OCI-LY7 (cell line): Measurements from ENCODE around the gene TMEM269. TPM values are rescaled to one million over a fixed set of nuclear protein-coding genes. Genes with fewer than 3 reads are reported as not detected.
"Not testable (repeated sequence)": the region's sequence is repeated elsewhere in the genome, so short reads cannot be mapped to it uniquely, and the experiment has no call there.

Source experiments
- BruUV-seq: library from RNA; stranded (reverse); fragments of 400-500 nt; replicated peaks from 2 replicates; lab custom pipeline; 2021; lab: Mats Ljungman, UMichigan
- CTCF ChIA-PET: fragments of 300-600 bp; sonication (Branson Sonifier 250); formaldehyde crosslinking; loops from one replicate; lab custom pipeline; 2022; ENCODE audit warnings: antibody characterized with exemption; ENCODE audit not compliant: unreplicated experiment; lab: Charles Lee
- POLR2A ChIA-PET: fragments of 300-600 bp; sonication (Branson Sonifier 250); formaldehyde crosslinking; loops from one replicate; lab custom pipeline; 2022; ENCODE audit warnings: antibody characterized with exemption; lab: Charles Lee
- DNase-seq: peaks from one replicate; pipeline ENCODE4 v3.0.0-alpha.2; 2015; ENCODE audit warnings: low spot score
- H2AFZ ChIP-seq: fragments of 200-600 bp; sonication (generic), shearing (Covaris generic); 2 replicates; pipeline ENCODE4 v1.6.1; 2014; ENCODE audit warnings: mild to moderate bottlenecking, antibody characterized with exemption, low read length, moderate library complexity
- H3K27ac ChIP-seq: fragments of 200-600 bp; sonication (generic); 2 replicates; pipeline ENCODE4 v1.5.1; 2014; ENCODE audit warnings: mixed run types, low read depth, mild to moderate bottlenecking, moderate library complexity, low read length, inconsistent platforms; ENCODE audit not compliant: poor library complexity, severe bottlenecking
- H3K36me3 ChIP-seq: fragments of 200-600 bp; sonication (generic); 2 replicates; pipeline ENCODE4 v1.6.1; 2014; ENCODE audit warnings: mild to moderate bottlenecking, antibody characterized with exemption, low read length, moderate library complexity, mixed read lengths; ENCODE audit not compliant: insufficient read depth
- H3K4me1 ChIP-seq: fragments of 200-600 bp; sonication (generic); 2 replicates; pipeline ENCODE4 v1.5.1; 2014; ENCODE audit warnings: mild to moderate bottlenecking, low read length; ENCODE audit not compliant: insufficient read depth, poor library complexity, severe bottlenecking
- H3K4me2 ChIP-seq: fragments of 200-600 bp; sonication (generic); 2 replicates; pipeline ENCODE4 v1.6.1; 2014; ENCODE audit warnings: mild to moderate bottlenecking, low read length
- H3K4me3 ChIP-seq: fragments of 200-600 bp; sonication (generic); 2 replicates; pipeline ENCODE4 v1.5.1; 2014; ENCODE audit warnings: mild to moderate bottlenecking, low read depth, low read length; ENCODE audit not compliant: poor library complexity, severe bottlenecking
- H3K79me2 ChIP-seq: fragments of 200-600 bp; sonication (generic); 2 replicates; pipeline ENCODE4 v1.6.1; 2016; ENCODE audit warnings: low read depth, mild to moderate bottlenecking, low read length, moderate library complexity, mixed read lengths; ENCODE audit not compliant: insufficient read depth
- H3K9me2 ChIP-seq: fragments of 200-600 bp; sonication (generic); 2 replicates; pipeline ENCODE4 v1.6.1; 2016; ENCODE audit warnings: mild to moderate bottlenecking, low read length, mixed read lengths; ENCODE audit not compliant: insufficient read depth
- H3K9me3 ChIP-seq: fragments of 200-600 bp; sonication (generic); 2 replicates; pipeline ENCODE4 v1.6.1; 2014; ENCODE audit warnings: mild to moderate bottlenecking, mixed run types, low read length, mixed read lengths
- H4K20me1 ChIP-seq: fragments of 200-600 bp; sonication (generic); 2 replicates; pipeline ENCODE4 v1.6.1; 2014; ENCODE audit warnings: mild to moderate bottlenecking, antibody characterized with exemption, low read length, moderate library complexity, mixed read lengths; ENCODE audit not compliant: insufficient read depth
- CTCF ChIP-seq: fragments of 200-600 bp; sonication (generic); conservative IDR thresholded peaks from 2 replicates; pipeline ENCODE4 v1.5.1; 2014; ENCODE audit warnings: mild to moderate bottlenecking, antibody characterized with exemption, low read length, moderate library complexity, mixed read lengths
- EZH2phosphoT487 ChIP-seq: fragments of 200-600 bp; sonication (generic); IDR thresholded peaks from 2 replicates; pipeline ENCODE4 v1.6.1; 2018; ENCODE audit warnings: low read depth, borderline replicate concordance, mild to moderate bottlenecking, mixed run types, antibody characterized with exemption, low read length, moderate library complexity, mixed read lengths
- intact Hi-C: fragments of 100-400 bp; cut with micrococcal nuclease; formaldehyde crosslinking; loops from one replicate; pipeline ENCODE4 v1.10.0; 2022; ENCODE audit not compliant: unreplicated experiment
- total RNA-seq, 2 experiments: library from RNA; depleted of rRNA in 1 of 2; stranded (reverse); fragments of >200 nt in 1 of 2; shearing (Covaris generic) in 1 of 2; gene quantifications; 2 replicates each; pipeline ENCODE4 v1.2.3, GENCODE V29; 2014 to 2022

TMEM269 gene
- total RNA-seq, 2 experiments from 2014 or later = 0.16 to 0.46 TPM

- intact Hi-C loops = no loop called here
- CTCF ChIA-PET = no interaction called here
Measured at GRCh38 chr1:42748461-42749410, 36.1 kb upstream of the TMEM269 start.

GRCh38 chr1:42750041-42750440 lies 34.8 kb upstream of the TMEM269 start:
- TF ChIP-seq CTCF (no peak), EZH2phosphoT487 (no peak)
- Histone ChIP-seq H3K4me3 (no peak overlapping the region), H3K36me3 (peaks cover 62% of the 10 kb centered on the region), H2AFZ (no peak overlapping the region), H3K79me2 (no peaks in the 10 kb centered on the region), H4K20me1 (no peaks in the 10 kb centered on the region), H3K27ac (no peak overlapping the region), H3K9me3 (no peaks in the 10 kb centered on the region), H3K9me2 (no peaks in the 10 kb centered on the region), H3K4me2 (no peak overlapping the region), H3K4me1 (no peaks in the 10 kb centered on the region)
- BruUV-seq = no TSS peak
- ChIA-PET POLR2A (no interaction called here), CTCF (no interaction called here)
- intact Hi-C loops = no loop called here
- DNase-seq = no peak

More at GRCh38 chr1:42748461-42749410, 36.1 kb upstream of the TMEM269 start:
- no peak overlapping the region for H2AFZ ChIP-seq
- H3K9me3 ChIP-seq = no peaks in the 10 kb centered on the region
- H3K4me1 ChIP-seq = no peaks in the 10 kb centered on the region
- H3K9me2 ChIP-seq = no peaks in the 10 kb centered on the region
- no peak overlapping the region for H3K4me2 ChIP-seq
- no peaks in the 10 kb centered on the region for H4K20me1 ChIP-seq
- no peak overlapping the region for H3K4me3 ChIP-seq
- TF ChIP-seq EZH2phosphoT487 (no peak), CTCF (no peak)
- no peak for DNase-seq
- H3K36me3 ChIP-seq = peaks cover 49% of the 10 kb centered on the region
- BruUV-seq = no TSS peak
- no peak overlapping the region for H3K27ac ChIP-seq
- POLR2A ChIA-PET = no interaction called here
- H3K79me2 ChIP-seq = no peaks in the 10 kb centered on the region

GRCh38 chr1:42751511-42752070 lies 33.2 kb upstream of the TMEM269 start:
- H3K9me2 ChIP-seq, H4K20me1 ChIP-seq, CTCF ChIA-PET, H3K9me3 ChIP-seq, intact Hi-C loops, H3K27ac ChIP-seq, POLR2A ChIA-PET, H2AFZ ChIP-seq, BruUV-seq, H3K4me1 ChIP-seq, H3K4me3 ChIP-seq, DNase-seq, H3K4me2 ChIP-seq, H3K79me2 ChIP-seq: not testable (repeated sequence)
- peaks cover 66% of the 10 kb centered on the region for H3K36me3 ChIP-seq
